Caco-2 (cell line): ENCODE data around the gene SEC62. TPM values are rescaled to one million over a fixed set of nuclear protein-coding genes. Genes with fewer than 3 reads are reported as not detected.

Experiments
- BruUV-seq: library from RNA; stranded (reverse); fragments of 400-500 nt; replicated peaks from 2 replicates; lab custom pipeline; 2021; lab: Mats Ljungman, UMichigan
- CTCF ChIA-PET: fragments of 300-600 bp; sonication (Branson Sonifier 250); formaldehyde crosslinking; loops from one replicate; lab custom pipeline; 2022; ENCODE audit warnings: antibody characterized with exemption; lab: Charles Lee
- POLR2A ChIA-PET: fragments of 300-600 bp; sonication (Branson Sonifier 250); formaldehyde crosslinking; loops from one replicate; lab custom pipeline; 2022; ENCODE audit warnings: antibody characterized with exemption; lab: Charles Lee
- DNase-seq, 2 experiments: peaks; one replicate each; pipeline versions ENCODE4 v3.0.0 to v3.0.0-alpha.2; 2020 to 2022
- H3K27me3 ChIP-seq: replicated peaks from 2 replicates; pipeline ENCODE4 v1.6.0; 2011; ENCODE audit warnings: low read length; ENCODE audit not compliant: control insufficient read depth, insufficient read depth
- H3K36me3 ChIP-seq: 2 replicates; pipeline ENCODE4 v1.5.1; 2011; ENCODE audit warnings: low read length; ENCODE audit not compliant: control insufficient read depth, insufficient read depth
- H3K4me1 ChIP-seq: fragments of 250-450 bp; sonication (Bioruptor Pico); 2 replicates; pipeline ENCODE4 v1.5.1; 2020; ENCODE audit warnings: mild to moderate bottlenecking
- H3K4me3 ChIP-seq: 2 replicates; pipeline ENCODE4 v1.5.1; 2011; ENCODE audit warnings: low read depth, mild to moderate bottlenecking, control low read depth, low read length
- H3K9me3 ChIP-seq: fragments of 250-450 bp; sonication (Bioruptor Pico); 2 replicates; pipeline ENCODE4 v1.5.1; 2020; ENCODE audit warnings: mild to moderate bottlenecking, moderate library complexity
- H3K27ac Mint-ChIP-seq: one replicate; pipeline ENCODE4 v1.8.0; 2022; ENCODE audit warnings: mixed read lengths; ENCODE audit not compliant: unreplicated experiment
- H3K27me3 Mint-ChIP-seq: one replicate; pipeline ENCODE4 v1.8.0; 2022; ENCODE audit warnings: mixed read lengths; ENCODE audit not compliant: insufficient read depth, unreplicated experiment
- H3K36me3 Mint-ChIP-seq: one replicate; pipeline ENCODE4 v1.8.0; 2022; ENCODE audit warnings: mild to moderate bottlenecking, mixed read lengths; ENCODE audit not compliant: insufficient read depth, unreplicated experiment
- H3K4me1 Mint-ChIP-seq: one replicate; pipeline ENCODE4 v1.8.0; 2022; ENCODE audit warnings: low read depth, mixed read lengths; ENCODE audit not compliant: unreplicated experiment
- H3K4me3 Mint-ChIP-seq: one replicate; pipeline ENCODE4 v1.8.0; 2022; ENCODE audit warnings: mild to moderate bottlenecking, moderate library complexity, mixed read lengths; ENCODE audit not compliant: unreplicated experiment
- H3K9me3 Mint-ChIP-seq: one replicate; pipeline ENCODE4 v1.8.0; 2022; ENCODE audit warnings: mixed read lengths; ENCODE audit not compliant: unreplicated experiment
- intact Hi-C: fragments of 100-400 bp; cut with micrococcal nuclease; formaldehyde crosslinking; loops from one replicate; pipeline ENCODE4 v1.10.0; 2022; ENCODE audit not compliant: unreplicated experiment
- total RNA-seq: library from RNA; stranded (reverse); gene quantifications from 2 replicates; pipeline ENCODE4 v1.2.3, GENCODE V29; 2022
- TF ChIP-seq, protein P1 (sequence below), 2 experiments: fragments of 200-600 bp in 1 of 2; IDR thresholded peaks; 1 replicate in 1 of 2; 2 replicates in 1 of 2; pipeline versions ENCODE4 v1.5.1 to v1.8.0; 2011 to 2022; ENCODE audit warnings: antibody characterized with exemption in 1 of 2, control low read depth in 1 of 2, inconsistent platforms in 1 of 2, low read depth in 1 of 2, low read length in 1 of 2, mild to moderate bottlenecking in 1 of 2, moderate library complexity in 1 of 2; ENCODE audit not compliant: insufficient read depth in 1 of 2, severe bottlenecking in 1 of 2, unreplicated experiment in 1 of 2

SEC62 gene
- total RNA-seq, 1 experiment from 2014 or later, result 74.7 TPM

DNA sequence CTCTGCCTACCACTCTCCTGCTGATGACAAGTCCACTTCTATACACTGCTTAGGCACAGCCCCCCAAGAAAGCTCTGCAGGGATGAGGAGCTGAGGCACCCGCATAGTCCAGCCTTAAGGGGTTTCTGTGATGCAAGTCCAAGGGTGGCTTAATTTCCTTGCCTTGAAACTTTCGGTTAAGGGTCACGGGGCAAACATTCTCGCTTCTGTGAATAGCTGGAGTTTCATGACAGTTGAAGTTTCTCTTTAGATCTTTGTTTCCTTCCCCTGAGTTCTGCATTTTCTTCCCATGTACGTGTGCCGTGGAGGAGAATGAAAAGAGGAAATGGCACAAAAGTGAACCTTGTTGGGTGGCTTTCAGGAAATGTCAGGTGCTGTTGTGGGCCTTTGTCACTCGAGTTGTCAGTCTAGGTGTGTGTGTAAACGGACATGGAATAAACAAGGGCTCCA, 78.2 kb downstream of the SEC62 start:
- no peaks in the 10 kb centered on the region for H3K9me3 Mint-ChIP-seq
- Histone ChIP-seq H3K4me1 (peaks cover 11% of the 10 kb centered on the region), H3K9me3 (no peaks in the 10 kb centered on the region), H3K27me3 (no peaks in the 10 kb centered on the region), H3K4me3 (no peak overlapping the region), H3K36me3 (no peaks in the 10 kb centered on the region; the same call in 1 of the 2 replicates)
- H3K4me3 Mint-ChIP-seq, result no peak overlapping the region
- ChIA-PET POLR2A (interaction anchor here (0.7 kb wide), 1 partner anchor 78 kb away, joined by 15 read pairs; no protein-coding TSS in a partner anchor), CTCF (no interaction called here)
- peaks cover 22% of the 10 kb centered on the region for H3K36me3 Mint-ChIP-seq
- no TSS peak for BruUV-seq
- DNase-seq, result no peak
- H3K4me1 Mint-ChIP-seq, result peaks cover 18% of the 10 kb centered on the region
- TF ChIP-seq, protein P1, sequence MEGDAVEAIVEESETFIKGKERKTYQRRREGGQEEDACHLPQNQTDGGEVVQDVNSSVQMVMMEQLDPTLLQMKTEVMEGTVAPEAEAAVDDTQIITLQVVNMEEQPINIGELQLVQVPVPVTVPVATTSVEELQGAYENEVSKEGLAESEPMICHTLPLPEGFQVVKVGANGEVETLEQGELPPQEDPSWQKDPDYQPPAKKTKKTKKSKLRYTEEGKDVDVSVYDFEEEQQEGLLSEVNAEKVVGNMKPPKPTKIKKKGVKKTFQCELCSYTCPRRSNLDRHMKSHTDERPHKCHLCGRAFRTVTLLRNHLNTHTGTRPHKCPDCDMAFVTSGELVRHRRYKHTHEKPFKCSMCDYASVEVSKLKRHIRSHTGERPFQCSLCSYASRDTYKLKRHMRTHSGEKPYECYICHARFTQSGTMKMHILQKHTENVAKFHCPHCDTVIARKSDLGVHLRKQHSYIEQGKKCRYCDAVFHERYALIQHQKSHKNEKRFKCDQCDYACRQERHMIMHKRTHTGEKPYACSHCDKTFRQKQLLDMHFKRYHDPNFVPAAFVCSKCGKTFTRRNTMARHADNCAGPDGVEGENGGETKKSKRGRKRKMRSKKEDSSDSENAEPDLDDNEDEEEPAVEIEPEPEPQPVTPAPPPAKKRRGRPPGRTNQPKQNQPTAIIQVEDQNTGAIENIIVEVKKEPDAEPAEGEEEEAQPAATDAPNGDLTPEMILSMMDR (IDR thresholded peaks at IDR 0.05; ENCODE audit: insufficient read depth in 1 of 2, low read depth in 1 of 2, low read length in 1 of 2, severe bottlenecking in 1 of 2, unreplicated experiment in 1 of 2), result no peak
- no peak overlapping the region for H3K27ac Mint-ChIP-seq
- H3K27me3 Mint-ChIP-seq, result no peaks in the 10 kb centered on the region
- intact Hi-C loops, result no loop called here

DNA sequence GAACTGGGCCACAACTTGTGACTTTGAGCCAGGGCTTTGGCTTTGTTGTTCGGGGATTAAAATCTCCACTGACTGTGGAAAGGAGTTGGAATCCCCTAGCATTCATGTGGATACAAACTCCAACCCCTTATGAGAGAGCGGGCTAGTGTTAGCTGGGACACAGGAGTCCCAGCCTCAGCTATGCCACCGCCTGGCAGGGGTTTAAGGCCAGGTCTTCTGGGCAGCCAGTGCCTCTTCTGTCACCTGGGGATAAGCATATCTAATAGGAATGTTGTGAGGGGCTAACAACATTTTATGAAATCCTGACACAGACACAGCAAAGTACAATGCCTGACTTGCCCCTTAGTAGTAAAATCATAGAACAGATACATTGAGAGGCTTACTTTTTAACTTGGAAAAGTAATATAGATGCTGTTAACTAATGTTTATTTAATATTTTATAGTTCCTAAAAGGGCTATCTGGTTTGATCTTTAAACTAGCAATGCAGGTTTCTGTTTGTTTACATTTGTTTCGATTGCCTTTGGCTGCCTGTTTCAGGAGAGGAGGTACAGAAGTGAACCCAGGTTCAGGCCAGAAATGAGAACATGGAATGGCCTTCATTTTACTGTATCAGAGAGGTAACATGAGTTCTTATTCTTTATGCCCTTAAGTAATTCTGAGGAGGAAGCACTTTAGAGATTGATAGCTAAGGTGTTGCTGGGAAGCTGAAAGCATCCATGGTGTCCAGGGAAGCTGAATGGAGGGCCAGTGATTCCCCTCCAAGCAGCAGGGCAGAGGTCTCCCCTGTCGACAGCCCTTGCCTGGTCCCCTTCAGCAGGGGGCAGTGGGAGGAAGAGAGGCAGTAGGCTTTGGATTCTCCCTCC, 79.9 kb downstream of the SEC62 start:
- H3K9me3 ChIP-seq, result no peaks in the 10 kb centered on the region
- CTCF ChIA-PET, result interaction anchor here (0.6 kb wide), 1 partner anchor 35 kb away, joined by 3 read pairs; no protein-coding TSS in a partner anchor
- Mint-ChIP-seq H3K9me3 (no peaks in the 10 kb centered on the region), H3K27me3 (no peaks in the 10 kb centered on the region), H3K4me1 (peaks cover 6% of the 10 kb centered on the region), H3K36me3 (peaks cover 8% of the 10 kb centered on the region), H3K27ac (peak overlapping the region; percentile 61), H3K4me3 (no peak overlapping the region)
- intact Hi-C loops, result no loop called here
- POLR2A ChIA-PET, result interaction anchor here (0.5 kb wide), 1 partner anchor 107 kb away, joined by 5 read pairs; no protein-coding TSS in a partner anchor
- no peaks in the 10 kb centered on the region for H3K36me3 ChIP-seq
- no peak overlapping the region for H3K4me3 ChIP-seq
- TF ChIP-seq, protein P1 (IDR thresholded peaks at IDR 0.05; ENCODE audit: insufficient read depth in 1 of 2, low read depth in 1 of 2, low read length in 1 of 2, severe bottlenecking in 1 of 2, unreplicated experiment in 1 of 2), result no peak
- peaks cover 11% of the 10 kb centered on the region for H3K4me1 ChIP-seq
- no TSS peak for BruUV-seq
- H3K27me3 ChIP-seq, result no peaks in the 10 kb centered on the region
- no peak for DNase-seq

DNA sequence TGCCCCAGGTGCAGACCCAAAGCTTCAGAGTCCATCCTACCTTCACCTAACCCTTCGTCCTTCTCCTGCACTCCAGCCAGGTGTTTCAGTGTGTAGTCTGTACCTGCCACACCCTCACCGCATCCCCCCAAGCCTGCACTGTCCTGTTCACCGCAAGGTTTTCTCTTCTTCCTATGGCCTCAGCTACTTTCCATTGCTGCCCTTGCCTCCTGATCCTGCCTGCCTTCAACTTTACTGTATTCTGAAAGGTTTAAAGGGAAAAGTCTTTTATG, 80.5 kb downstream of the SEC62 start:
- Mint-ChIP-seq H3K27me3 (no peaks in the 10 kb centered on the region), H3K4me1 (peaks cover 6% of the 10 kb centered on the region), H3K36me3 (peaks cover 8% of the 10 kb centered on the region), H3K27ac (peak overlapping the region; percentile 61), H3K9me3 (no peaks in the 10 kb centered on the region), H3K4me3 (no peak overlapping the region)
- Histone ChIP-seq H3K36me3 (no peaks in the 10 kb centered on the region), H3K9me3 (no peaks in the 10 kb centered on the region), H3K4me1 (peaks cover 11% of the 10 kb centered on the region), H3K27me3 (no peaks in the 10 kb centered on the region), H3K4me3 (no peak overlapping the region)
- TF ChIP-seq, protein P1 (IDR thresholded peaks at IDR 0.05; ENCODE audit: insufficient read depth in 1 of 2, low read depth in 1 of 2, low read length in 1 of 2, severe bottlenecking in 1 of 2, unreplicated experiment in 1 of 2), result no peak
- no peak for DNase-seq
- no TSS peak for BruUV-seq
- CTCF ChIA-PET, result no interaction called here
- POLR2A ChIA-PET, result no interaction called here
- intact Hi-C loops, result no loop called here

Other genes with a start within 250 kb of the SEC62 start
- 17.1 and 19.0 TPM in 2 replicates for gene TERC, start 201.7 kb upstream of the SEC62 start, total RNA-seq
- gene ACTRT3, start 197.2 kb upstream of the SEC62 start, total RNA-seq, result not detected in 2 replicates
- gene MYNN, start 193.4 kb upstream of the SEC62 start, total RNA-seq, result 9.8 and 10.6 TPM in 2 replicates
- not detected in 2 replicates for gene LRRIQ4, start 153.9 kb upstream of the SEC62 start, total RNA-seq
- not detected in 2 replicates for gene LRRC34, start 153.9 kb upstream of the SEC62 start, total RNA-seq
- 0.64 and 0.70 TPM in 2 replicates for gene LRRC31, start 96.9 kb upstream of the SEC62 start, total RNA-seq
- not detected in 2 replicates for gene SAMD7, start 55.2 kb upstream of the SEC62 start, total RNA-seq
- gene GPR160, start 71.2 kb downstream of the SEC62 start, total RNA-seq, result 14.8 and 16.1 TPM in 2 replicates
- gene PHC3, start 214.9 kb downstream of the SEC62 start, total RNA-seq, result 29.8 and 37.7 TPM in 2 replicates